Fibroblast of lung (primary cell): ENCODE data around the gene CNRIP1. TPM values are rescaled to one million over a fixed set of nuclear protein-coding genes. Genes with fewer than 3 reads are reported as not detected.
A peak's percentile ranks its signal among the peaks of the same experiment; 100 is the strongest.

ENCODE experiments used
- DNase-seq, 2 donors: peaks; one replicate each; pipeline versions ENCODE4 v3.0.0 to v3.0.0-alpha.2; 2010; ENCODE audit warnings: low read depth in 2 of 2
- H2AFZ ChIP-seq: 2 replicates; pipeline ENCODE4 v1.5.1; 2012; ENCODE audit warnings: low read length, control low read depth, inconsistent platforms
- H3K27ac ChIP-seq: 2 replicates; pipeline ENCODE4 v1.5.1; 2011; ENCODE audit warnings: low read length, control low read depth; ENCODE audit not compliant: insufficient read depth
- H3K27me3 ChIP-seq: 2 replicates; pipeline ENCODE4 v1.5.1; 2011; ENCODE audit warnings: mild to moderate bottlenecking, low read length; ENCODE audit not compliant: control insufficient read depth, insufficient read depth
- H3K36me3 ChIP-seq: 2 replicates; pipeline ENCODE4 v1.5.1; 2011; ENCODE audit warnings: low read length; ENCODE audit not compliant: control insufficient read depth, insufficient read depth
- H3K4me1 ChIP-seq: 2 replicates; pipeline ENCODE4 v1.5.1; 2011; ENCODE audit warnings: low read length; ENCODE audit not compliant: control insufficient read depth, insufficient read depth; ENCODE audit errors: extremely low read depth
- H3K4me2 ChIP-seq: 2 replicates; pipeline ENCODE4 v1.5.1; 2011; ENCODE audit warnings: low read length, control low read depth; ENCODE audit not compliant: insufficient read depth; ENCODE audit errors: extremely low read depth
- H3K4me3 ChIP-seq, 4 experiments: fragments of 200-600 bp in 1 of 4; sonication (generic) in 1 of 4; replicated peaks in 1 of 4; 2 replicates each; pipeline ENCODE4 v1.5.1; 2011 to 2016; ENCODE audit warnings: low read length in 4 of 4, low read depth in 3 of 4, mild to moderate bottlenecking in 3 of 4, control low read depth in 2 of 4, inconsistent platforms in 1 of 4, mixed read lengths in 1 of 4; ENCODE audit not compliant: insufficient read depth in 1 of 4; ENCODE audit errors: control extremely low read depth in 1 of 4
- H3K79me2 ChIP-seq: 2 replicates; pipeline ENCODE4 v1.5.1; 2012; ENCODE audit warnings: mild to moderate bottlenecking, low read length, inconsistent platforms; ENCODE audit not compliant: control insufficient read depth, insufficient read depth
- H3K9ac ChIP-seq: 2 replicates; pipeline ENCODE4 v1.5.1; 2011; ENCODE audit warnings: mild to moderate bottlenecking, low read length, control low read depth; ENCODE audit not compliant: insufficient read depth
- H3K9me3 ChIP-seq: 2 replicates; pipeline ENCODE4 v1.5.1; 2012; ENCODE audit warnings: low read depth, low read length; ENCODE audit not compliant: control insufficient read depth, insufficient read depth
- H4K20me1 ChIP-seq: 2 replicates; pipeline ENCODE4 v1.5.1; 2011; ENCODE audit warnings: low read length; ENCODE audit not compliant: control insufficient read depth, insufficient read depth; ENCODE audit errors: extremely low read depth
- CTCF ChIP-seq, 2 donors: IDR thresholded peaks in 1 of 2; conservative IDR thresholded peaks in 1 of 2; 1 replicate in 1 of 2; 2 replicates in 1 of 2; pipeline ENCODE4 v1.5.1; 2011 to 2012; ENCODE audit warnings: low read length in 2 of 2, control low read depth in 1 of 2, inconsistent platforms in 1 of 2, low read depth in 1 of 2, mild to moderate bottlenecking in 1 of 2
- EZH2 ChIP-seq: IDR thresholded peaks from 2 replicates; pipeline ENCODE4 v1.5.1; 2012; ENCODE audit warnings: low read length, control low read depth, mild to moderate bottlenecking; ENCODE audit errors: missing control alignments
- polyA plus RNA-seq, 2 donors: library from polyadenylated mRNA; depleted of rRNA in 1 of 2; stranded (reverse) in 1 of 2; unstranded in 1 of 2; fragments of >200 nt; gene quantifications; 2 replicates each; pipeline ENCODE4 v1.2.1, GENCODE V29; 2011 to 2012; ENCODE audit warnings: missing spikeins in 1 of 2
- total RNA-seq: library from RNA; depleted of rRNA; stranded (reverse); fragments of >200 nt; gene quantifications from 2 replicates; pipeline ENCODE4 v1.2.1, GENCODE V29; 2014

Gene CNRIP1
- total and polyA plus RNA-seq, 2 donors (not counting 1 experiment from before 2014, with no cell fraction given): 34.7 to 47.7 TPM

- Histone ChIP-seq H3K4me2 (no peak overlapping the region), H3K4me3 (no peak overlapping the region)
- DNase-seq: peak in 1 of 2 donors; percentile 6
These were observed 28.8 kb downstream of the CNRIP1 start for GRCh38 chr2:68290901-68291300.

GRCh38 chr2:68287580-68288441 lies 31.9 kb downstream of the CNRIP1 start:
- no peak overlapping the region for H3K4me2 ChIP-seq
- H3K79me2 ChIP-seq: no peaks in the 10 kb centered on the region
- H3K27me3 ChIP-seq: no peaks in the 10 kb centered on the region
- H3K36me3 ChIP-seq: no peaks in the 10 kb centered on the region
- no peak overlapping the region for H2AFZ ChIP-seq
- H3K9ac ChIP-seq: no peak overlapping the region
- H4K20me1 ChIP-seq: no peaks in the 10 kb centered on the region
- no peak for TF ChIP-seq CTCF (conservative IDR thresholded peaks at IDR 0.05 in 1 of 2, IDR thresholded peaks at IDR 0.05 in 1 of 2; ENCODE audit: low read depth in 1 of 2, low read length in 2 of 2)
- TF ChIP-seq EZH2: no peak
- peak; percentile 50 to 86 for DNase-seq
- H3K27ac ChIP-seq: no peak overlapping the region
- H3K4me3 ChIP-seq: no peak overlapping the region
- no peaks in the 10 kb centered on the region for H3K9me3 ChIP-seq
- H3K4me1 ChIP-seq: peaks cover 2% of the 10 kb centered on the region

More at GRCh38 chr2:68290901-68291300, 28.8 kb downstream of the CNRIP1 start:
- H3K4me1 ChIP-seq: no peaks in the 10 kb centered on the region
- H4K20me1 ChIP-seq: no peaks in the 10 kb centered on the region
- no peaks in the 10 kb centered on the region for H3K79me2 ChIP-seq
- no peak overlapping the region for H2AFZ ChIP-seq
- no peaks in the 10 kb centered on the region for H3K9me3 ChIP-seq
- no peak overlapping the region for H3K27ac ChIP-seq
- H3K27me3 ChIP-seq: no peaks in the 10 kb centered on the region
- TF ChIP-seq EZH2 (no peak), CTCF (conservative IDR thresholded peaks at IDR 0.05 in 1 of 2, IDR thresholded peaks at IDR 0.05 in 1 of 2; ENCODE audit: low read depth in 1 of 2, low read length in 2 of 2) (no peak)
- H3K9ac ChIP-seq: no peak overlapping the region
- H3K36me3 ChIP-seq: no peaks in the 10 kb centered on the region

- Histone ChIP-seq H3K79me2 (no peaks in the 10 kb centered on the region), H3K9ac (no peak overlapping the region), H3K27me3 (no peaks in the 10 kb centered on the region), H2AFZ (no peak overlapping the region), H3K4me2 (no peak overlapping the region), H3K9me3 (no peaks in the 10 kb centered on the region), H3K36me3 (no peaks in the 10 kb centered on the region), H3K4me1 (peaks cover 2% of the 10 kb centered on the region), H3K4me3 (no peak overlapping the region), H3K27ac (no peak overlapping the region), H4K20me1 (no peaks in the 10 kb centered on the region)
- TF ChIP-seq CTCF (conservative IDR thresholded peaks at IDR 0.05 in 1 of 2, IDR thresholded peaks at IDR 0.05 in 1 of 2; ENCODE audit: low read depth in 1 of 2, low read length in 2 of 2) (no peak), EZH2 (no peak)
- DNase-seq: peak; percentile 43 to 87
These were observed 34.9 kb downstream of the CNRIP1 start for GRCh38 chr2:68284896-68285295.
